HG02973 (cell line): ENCODE measurements around the gene DSG2.

Source experiments
- ATAC-seq: cut with Tn5 transposase; IDR thresholded peaks from one replicate; pipeline ENCODE4 v1.9.1; 2021; ENCODE audit warnings: moderate library complexity; ENCODE audit not compliant: unreplicated experiment

The DSG2 gene

GRCh38 chr18:31583185-31583854, 85.3 kb downstream of the DSG2 start:
- no peak for ATAC-seq

- ATAC-seq, result no peak
These were observed 88.0 kb downstream of the DSG2 start for GRCh38 chr18:31585991-31586390.

DNA sequence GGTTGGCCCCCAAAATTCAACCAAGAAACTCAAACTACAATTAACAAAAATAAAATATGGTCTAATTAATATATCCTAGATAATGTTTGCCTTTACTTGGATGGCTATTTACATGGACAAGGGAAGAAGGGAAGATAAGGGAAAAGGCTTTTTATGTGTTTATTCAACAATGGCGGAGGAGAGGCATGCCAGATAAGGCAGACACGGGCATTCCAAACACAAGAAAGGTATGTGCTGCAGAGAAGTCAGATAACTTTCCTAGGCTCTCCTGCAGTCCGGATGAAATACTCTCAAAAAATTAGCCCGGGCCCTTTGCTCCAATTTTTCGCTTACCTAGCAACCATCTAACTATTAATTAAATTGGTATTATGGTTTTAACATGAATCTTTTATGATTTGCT, 88.6 kb downstream of the DSG2 start:
- no peak for ATAC-seq

- no peak for ATAC-seq
These were observed 89.6 kb downstream of the DSG2 start for GRCh38 chr18:31587529-31587928.

GRCh38 chr18:31590570-31590969, 92.6 kb downstream of the DSG2 start:
- ATAC-seq, result no peak

GRCh38 chr18:31591113-31591512, 93.1 kb downstream of the DSG2 start:
- ATAC-seq, result no peak

DNA sequence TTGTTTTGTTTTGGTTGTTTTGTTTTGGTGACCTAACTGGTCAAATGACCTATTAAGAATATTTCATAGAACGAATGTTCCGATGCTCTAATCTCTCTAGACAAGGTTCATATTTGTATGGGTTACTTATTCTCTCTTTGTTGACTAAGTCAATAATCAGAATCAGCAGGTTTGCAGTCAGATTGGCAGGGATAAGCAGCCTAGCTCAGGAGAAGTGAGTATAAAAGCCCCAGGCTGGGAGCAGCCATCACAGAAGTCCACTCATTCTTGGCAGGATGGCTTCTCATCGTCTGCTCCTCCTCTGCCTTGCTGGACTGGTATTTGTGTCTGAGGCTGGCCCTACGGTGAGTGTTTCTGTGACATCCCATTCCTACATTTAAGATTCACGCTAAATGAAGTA, 93.7 kb downstream of the DSG2 start, which contains the start of gene TTR:
TSS of gene TTR (plus strand) at position 250 of the 400 bp plus-strand sequence. CDS start at position 276, 26 bp downstream.
- no peak for ATAC-seq

- no peak for ATAC-seq
These were observed 94.7 kb downstream of the DSG2 start for GRCh38 chr18:31592506-31593157.

DNA sequence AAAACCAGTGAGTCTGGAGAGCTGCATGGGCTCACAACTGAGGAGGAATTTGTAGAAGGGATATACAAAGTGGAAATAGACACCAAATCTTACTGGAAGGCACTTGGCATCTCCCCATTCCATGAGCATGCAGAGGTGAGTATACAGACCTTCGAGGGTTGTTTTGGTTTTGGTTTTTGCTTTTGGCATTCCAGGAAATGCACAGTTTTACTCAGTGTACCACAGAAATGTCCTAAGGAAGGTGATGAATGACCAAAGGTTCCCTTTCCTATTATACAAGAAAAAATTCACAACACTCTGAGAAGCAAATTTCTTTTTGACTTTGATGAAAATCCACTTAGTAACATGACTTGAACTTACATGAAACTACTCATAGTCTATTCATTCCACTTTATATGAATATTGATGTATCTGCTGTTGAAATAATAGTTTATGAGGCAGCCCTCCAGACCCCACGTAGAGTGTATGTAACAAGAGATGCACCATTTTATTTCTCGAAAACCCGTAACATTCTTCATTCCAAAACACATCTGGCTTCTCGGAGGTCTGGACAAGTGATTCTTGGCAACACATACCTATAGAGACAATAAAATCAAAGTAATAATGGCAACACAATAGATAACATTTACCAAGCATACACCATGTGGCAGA, 97.3 kb downstream of the DSG2 start:
- ATAC-seq, result no peak

DNA sequence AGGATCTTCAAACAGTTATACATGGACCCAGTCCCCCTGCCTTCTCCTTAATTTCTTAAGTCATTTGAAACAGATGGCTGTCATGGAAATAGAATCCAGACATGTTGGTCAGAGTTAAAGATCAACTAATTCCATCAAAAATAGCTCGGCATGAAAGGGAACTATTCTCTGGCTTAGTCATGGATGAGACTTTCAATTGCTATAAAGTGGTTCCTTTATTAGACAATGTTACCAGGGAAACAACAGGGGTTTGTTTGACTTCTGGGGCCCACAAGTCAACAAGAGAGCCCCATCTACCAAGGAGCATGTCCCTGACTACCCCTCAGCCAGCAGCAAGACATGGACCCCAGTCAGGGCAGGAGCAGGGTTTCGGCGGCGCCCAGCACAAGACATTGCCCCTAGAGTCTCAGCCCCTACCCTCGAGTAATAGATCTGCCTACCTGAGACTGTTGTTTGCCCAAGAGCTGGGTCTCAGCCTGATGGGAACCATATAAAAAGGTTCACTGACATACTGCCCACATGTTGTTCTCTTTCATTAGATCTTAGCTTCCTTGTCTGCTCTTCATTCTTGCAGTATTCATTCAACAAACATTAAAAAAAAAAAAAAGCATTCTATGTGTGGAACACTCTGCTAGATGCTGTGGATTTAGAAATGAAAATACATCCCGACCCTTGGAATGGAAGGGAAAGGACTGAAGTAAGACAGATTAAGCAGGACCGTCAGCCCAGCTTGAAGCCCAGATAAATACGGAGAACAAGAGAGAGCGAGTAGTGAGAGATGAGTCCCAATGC, 98.3 kb downstream of the DSG2 start:
- no peak for ATAC-seq

- no peak for ATAC-seq
These were observed 100.2 kb downstream of the DSG2 start for GRCh38 chr18:31598021-31598805.
